NOMO-1 treated with dmso at 0.1 percent for 144 hours (cell line): ENCODE data around the gene SGMS1.

Experiments used
- DNase-seq: peaks from one replicate; lab custom pipeline; 2025; ENCODE audit not compliant: unreplicated experiment; lab: John Stamatoyannopoulos, UW

Gene SGMS1

GRCh38 chr10:50316695-50317648, 306.8 kb downstream of the SGMS1 start:
- DNase-seq: peak; percentile 26

- no peak for DNase-seq
Measured at GRCh38 chr10:50316174-50316573, 307.6 kb downstream of the SGMS1 start.

GRCh38 chr10:50315424-50315823, 308.3 kb downstream of the SGMS1 start:
- DNase-seq: no peak

GRCh38 chr10:50314169-50315071, 309.3 kb downstream of the SGMS1 start:
- no peak for DNase-seq

- DNase-seq: no peak
Measured at GRCh38 chr10:50312464-50313437, 311.0 kb downstream of the SGMS1 start.

- no peak for DNase-seq
Measured at GRCh38 chr10:50310560-50311174, 313.1 kb downstream of the SGMS1 start.

- no peak for DNase-seq
Measured at GRCh38 chr10:50309342-50309741, 314.4 kb downstream of the SGMS1 start.

GRCh38 chr10:50304660-50305059, 319.1 kb downstream of the SGMS1 start:
- DNase-seq: no peak

GRCh38 chr10:50299948-50300669, 323.6 kb downstream of the SGMS1 start:
- DNase-seq: no peak

GRCh38 chr10:50295367-50295766, 328.4 kb downstream of the SGMS1 start:
- DNase-seq: no peak

GRCh38 chr10:50294582-50294981, 329.2 kb downstream of the SGMS1 start:
- no peak for DNase-seq

GRCh38 chr10:50293513-50294313, 330.0 kb downstream of the SGMS1 start:
- DNase-seq: no peak

- no peak for DNase-seq
Measured at GRCh38 chr10:50291261-50291850, 332.4 kb downstream of the SGMS1 start.

GRCh38 chr10:50289196-50289595, 334.6 kb downstream of the SGMS1 start:
- no peak for DNase-seq

- DNase-seq: no peak
Measured at GRCh38 chr10:50286996-50287803, 336.6 kb downstream of the SGMS1 start.

GRCh38 chr10:50286517-50286916, 337.2 kb downstream of the SGMS1 start:
- DNase-seq: peak; percentile 5

GRCh38 chr10:50281967-50282522, 341.7 kb downstream of the SGMS1 start:
- DNase-seq: no peak
